WTC11 (cell line): ENCODE data around the gene WDHD1. TPM values are rescaled to one million over a fixed set of nuclear protein-coding genes. Genes with fewer than 3 reads are reported as not detected.

Experiments used
- ATAC-seq: fragments of 200-7000 bp; cut with Tn5 transposase; 2 replicates; pipeline ENCODE4 v1.10.0; 2021; ENCODE audit warnings: mild to moderate bottlenecking, moderate library complexity
- CTCF ChIA-PET: fragments of 300-600 bp; sonication (Branson Sonifier 250); formaldehyde crosslinking; loops from one replicate; lab custom pipeline; 2021; ENCODE audit warnings: antibody characterized with exemption; lab: Charles Lee
- POLR2A ChIA-PET: fragments of 350-600 bp; sonication (Branson Sonifier 250); formaldehyde crosslinking; loops from one replicate; lab custom pipeline; 2021; ENCODE audit warnings: antibody characterized with exemption; lab: Charles Lee
- DNase-seq: peaks from one replicate; pipeline ENCODE4 v3.0.0; 2021; ENCODE audit warnings: low spot score
- H3K27ac Mint-ChIP-seq: 2 replicates; pipeline ENCODE4 v1.8.0; 2021; ENCODE audit warnings: mixed read lengths
- H3K27me3 Mint-ChIP-seq: 2 replicates; pipeline ENCODE4 v1.8.0; 2021; ENCODE audit warnings: low read depth, mild to moderate bottlenecking, moderate library complexity, mixed read lengths
- H3K36me3 Mint-ChIP-seq: 2 replicates; pipeline ENCODE4 v1.8.0; 2021; ENCODE audit warnings: mixed read lengths
- H3K4me1 Mint-ChIP-seq: 2 replicates; pipeline ENCODE4 v1.8.0; 2022; ENCODE audit warnings: mixed read lengths
- H3K4me3 Mint-ChIP-seq: 2 replicates; pipeline ENCODE4 v1.8.0; 2021; ENCODE audit warnings: mild to moderate bottlenecking, moderate library complexity, mixed read lengths
- H3K9me3 Mint-ChIP-seq: 2 replicates; pipeline ENCODE4 v1.8.0; 2021; ENCODE audit warnings: mixed read lengths
- ARID4B ChIP-seq: sonication (generic); formaldehyde crosslinking; IDR thresholded peaks from 2 replicates; pipeline ENCODE4 v1.8.0; 2023; ENCODE audit warnings: missing genetic modification reagents, mild to moderate bottlenecking, borderline replicate concordance
- ESRRA ChIP-seq: sonication (generic); formaldehyde crosslinking; IDR thresholded peaks from 2 replicates; pipeline ENCODE4 v1.8.1; 2022; ENCODE audit warnings: mild to moderate bottlenecking, missing genetic modification reagents, borderline replicate concordance
- ETV6 ChIP-seq: sonication (generic); formaldehyde crosslinking; IDR thresholded peaks from 2 replicates; pipeline ENCODE4 v1.8.1; 2022; ENCODE audit warnings: mild to moderate bottlenecking, missing genetic modification reagents
- GRHL2 ChIP-seq: fragments of 250-450 bp; sonication (Bioruptor Pico); IDR thresholded peaks from 2 replicates; pipeline ENCODE4 v1.8.0; 2022; ENCODE audit warnings: mild to moderate bottlenecking, moderate library complexity; ENCODE audit not compliant: insufficient replicate concordance, severe bottlenecking
- JUN ChIP-seq: sonication (generic); formaldehyde crosslinking; IDR thresholded peaks from 2 replicates; pipeline ENCODE4 v1.8.0; 2023; ENCODE audit warnings: mild to moderate bottlenecking, missing genetic modification reagents
- NFYB ChIP-seq: sonication (generic); formaldehyde crosslinking; conservative IDR thresholded peaks from 2 replicates; pipeline ENCODE4 v1.8.0; 2022; ENCODE audit warnings: low read depth, missing genetic modification reagents
- SMAD3 ChIP-seq: sonication (generic); formaldehyde crosslinking; IDR thresholded peaks from 2 replicates; pipeline ENCODE4 v1.8.0; 2022; ENCODE audit warnings: missing genetic modification reagents, mild to moderate bottlenecking, borderline replicate concordance
- SMAD4 ChIP-seq: sonication (generic); formaldehyde crosslinking; IDR thresholded peaks from 2 replicates; pipeline ENCODE4 v1.8.0; 2022; ENCODE audit warnings: mild to moderate bottlenecking, missing genetic modification reagents
- TCF7 ChIP-seq: sonication (generic); formaldehyde crosslinking; IDR thresholded peaks from 2 replicates; pipeline ENCODE4 v1.8.0; 2022; ENCODE audit warnings: mild to moderate bottlenecking, low read depth, missing genetic modification reagents, moderate library complexity
- ZNF138 ChIP-seq: sonication (generic); formaldehyde crosslinking; conservative IDR thresholded peaks from 2 replicates; pipeline ENCODE4 v1.8.1; 2022; ENCODE audit warnings: mild to moderate bottlenecking, moderate library complexity, missing genetic modification reagents
- ZNF219 ChIP-seq: sonication (generic); formaldehyde crosslinking; IDR thresholded peaks from 2 replicates; pipeline ENCODE4 v1.8.0; 2023; ENCODE audit warnings: missing genetic modification reagents, mild to moderate bottlenecking, borderline replicate concordance
- ZNF263 ChIP-seq: sonication (generic); formaldehyde crosslinking; IDR thresholded peaks from 2 replicates; pipeline ENCODE4 v1.8.1; 2022; ENCODE audit warnings: low read depth, mild to moderate bottlenecking, moderate library complexity, missing genetic modification reagents
- ZNF281 ChIP-seq: sonication (generic); formaldehyde crosslinking; IDR thresholded peaks from 2 replicates; pipeline ENCODE4 v1.8.0; 2023; ENCODE audit warnings: mild to moderate bottlenecking, missing genetic modification reagents
- ZNF423 ChIP-seq: fragments of 250-450 bp; sonication (Bioruptor Pico); IDR thresholded peaks from 2 replicates; pipeline ENCODE4 v2.1.2; 2022; ENCODE audit warnings: mild to moderate bottlenecking, moderate library complexity
- ZNF425 ChIP-seq: fragments of 250-450 bp; sonication (Bioruptor Pico); conservative IDR thresholded peaks from 2 replicates; pipeline ENCODE4 v1.9.0; 2021; ENCODE audit warnings: mild to moderate bottlenecking
- ZSCAN18 ChIP-seq: fragments of 250-450 bp; sonication (Bioruptor Pico); IDR thresholded peaks from 2 replicates; pipeline ENCODE4 v2.1.2; 2022; ENCODE audit warnings: mild to moderate bottlenecking, moderate library complexity
- total RNA-seq: library from RNA; stranded (reverse); gene quantifications from 3 replicates; pipeline ENCODE4 v1.2.3, GENCODE V29; 2021
- TF ChIP-seq, protein P1 (sequence below): fragments of 250-450 bp; sonication (Bioruptor Pico); IDR thresholded peaks from 2 replicates; pipeline ENCODE4 v1.9.0; 2021; ENCODE audit warnings: moderate library complexity, mild to moderate bottlenecking, inconsistent platforms, borderline replicate concordance
- TF ChIP-seq, protein P2 (sequence below): fragments of 250-450 bp; sonication (Bioruptor Pico); IDR thresholded peaks from 2 replicates; pipeline ENCODE4 v1.8.0; 2021; ENCODE audit warnings: mild to moderate bottlenecking
- TF ChIP-seq, protein P3 (sequence below): sonication (generic); formaldehyde crosslinking; IDR thresholded peaks from 2 replicates; pipeline ENCODE4 v1.8.0; 2022; ENCODE audit warnings: mild to moderate bottlenecking, missing genetic modification reagents

WDHD1 gene
- total RNA-seq, 1 experiment from 2014 or later: 76.1 TPM

GRCh38 chr14:54901380-54902142 lies 125.3 kb downstream of the WDHD1 start:
- TF ChIP-seq ESRRA (CRISPR knock-in tag) (no peak), ETV6 (no peak), ZNF138 (CRISPR knock-in tag) (no peak), ZNF423 (peak; percentile 34; the same call in 1 of the 2 replicates)
- Mint-ChIP-seq H3K4me3 (peak overlapping the region; percentile 73), H3K36me3 (no peaks in the 10 kb centered on the region), H3K27me3 (peaks cover 39% of the 10 kb centered on the region), H3K9me3 (no peaks in the 10 kb centered on the region), H3K4me1 (peaks cover 11% of the 10 kb centered on the region), H3K27ac (no peak overlapping the region)
- CTCF ChIA-PET: interaction anchor here (0.7 to 1.2 kb wide), 2 partner anchors 8 to 87 kb away, joined by 3 to 4 read pairs; no protein-coding TSS in a partner anchor
- DNase-seq (no peak), ATAC-seq (peak; percentile 3)
- POLR2A ChIA-PET: interaction anchor here (1.3 kb wide), 1 partner anchor 24 kb away, joined by 3 read pairs; no protein-coding TSS in a partner anchor

DNA sequence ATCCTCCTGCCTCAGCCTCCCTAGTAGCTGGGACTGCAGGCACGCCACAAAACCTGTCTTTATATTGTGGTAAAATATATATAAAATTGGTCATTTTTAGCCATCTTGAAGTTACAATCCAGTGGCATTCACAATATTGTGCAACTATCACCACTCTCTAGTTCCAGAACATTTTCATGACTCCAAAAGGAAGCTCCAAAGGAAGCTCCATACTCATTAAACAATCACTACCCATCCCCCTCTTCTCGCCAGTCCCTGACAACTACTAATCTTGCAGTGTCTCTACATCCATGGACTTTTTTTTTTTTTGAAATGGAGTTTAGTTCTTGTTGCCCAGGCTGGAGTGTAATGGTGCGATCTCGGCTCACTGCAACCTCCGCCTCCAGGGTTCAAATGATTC lies 127.3 kb downstream of the WDHD1 start:
- Mint-ChIP-seq H3K36me3 (no peaks in the 10 kb centered on the region), H3K9me3 (no peaks in the 10 kb centered on the region), H3K27me3 (peaks cover 31% of the 10 kb centered on the region), H3K27ac (no peak overlapping the region), H3K4me3 (no peak overlapping the region), H3K4me1 (peaks cover 11% of the 10 kb centered on the region)
- TF ChIP-seq ZNF425 (CRISPR knock-in tag) (no peak), ARID4B (CRISPR knock-in tag) (no peak), GRHL2 (CRISPR knock-in tag) (no peak), ZNF263 (CRISPR knock-in tag) (no peak), TCF7 (CRISPR knock-in tag) (no peak), SMAD3 (no peak), ZSCAN18 (CRISPR knock-in tag) (no peak), NFYB (CRISPR knock-in tag) (no peak), ZNF423 (no peak), ZNF219 (CRISPR knock-in tag) (no peak), ZNF281 (CRISPR knock-in tag) (no peak), JUN (CRISPR knock-in tag) (no peak), SMAD4 (CRISPR knock-in tag) (no peak)
- TF ChIP-seq, protein P1, sequence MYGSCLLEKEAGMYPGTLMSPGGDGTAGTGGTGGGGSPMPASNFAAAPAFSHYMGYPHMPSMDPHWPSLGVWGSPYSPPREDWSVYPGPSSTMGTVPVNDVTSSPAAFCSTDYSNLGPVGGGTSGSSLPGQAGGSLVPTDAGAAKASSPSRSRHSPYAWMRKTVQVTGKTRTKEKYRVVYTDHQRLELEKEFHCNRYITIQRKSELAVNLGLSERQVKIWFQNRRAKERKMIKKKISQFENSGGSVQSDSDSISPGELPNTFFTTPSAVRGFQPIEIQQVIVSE (CRISPR knock-in tag): no peak
- TF ChIP-seq, protein P2, sequence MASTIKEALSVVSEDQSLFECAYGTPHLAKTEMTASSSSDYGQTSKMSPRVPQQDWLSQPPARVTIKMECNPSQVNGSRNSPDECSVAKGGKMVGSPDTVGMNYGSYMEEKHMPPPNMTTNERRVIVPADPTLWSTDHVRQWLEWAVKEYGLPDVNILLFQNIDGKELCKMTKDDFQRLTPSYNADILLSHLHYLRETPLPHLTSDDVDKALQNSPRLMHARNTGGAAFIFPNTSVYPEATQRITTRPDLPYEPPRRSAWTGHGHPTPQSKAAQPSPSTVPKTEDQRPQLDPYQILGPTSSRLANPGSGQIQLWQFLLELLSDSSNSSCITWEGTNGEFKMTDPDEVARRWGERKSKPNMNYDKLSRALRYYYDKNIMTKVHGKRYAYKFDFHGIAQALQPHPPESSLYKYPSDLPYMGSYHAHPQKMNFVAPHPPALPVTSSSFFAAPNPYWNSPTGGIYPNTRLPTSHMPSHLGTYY (CRISPR knock-in tag): no peak
- TF ChIP-seq, protein P3, sequence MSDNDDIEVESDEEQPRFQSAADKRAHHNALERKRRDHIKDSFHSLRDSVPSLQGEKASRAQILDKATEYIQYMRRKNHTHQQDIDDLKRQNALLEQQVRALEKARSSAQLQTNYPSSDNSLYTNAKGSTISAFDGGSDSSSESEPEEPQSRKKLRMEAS (CRISPR knock-in tag): no peak
- DNase-seq: no peak
- ATAC-seq: no peak
- ChIA-PET CTCF (interaction anchor here (0.9 kb wide), 1 partner anchor 335 kb away, joined by 3 read pairs; no protein-coding TSS in a partner anchor), POLR2A (no interaction called here)
